CD4-positive, alpha-beta T cell (primary cell): ENCODE data around the gene NXNL2. TPM values are rescaled to one million over a fixed set of nuclear protein-coding genes. Genes with fewer than 3 reads are reported as not detected.

Source experiments
- ATAC-seq: fragments of 200-7000 bp; cut with Tn5 transposase; one replicate; pipeline ENCODE4 v1.10.0; 2022; ENCODE audit warnings: mild to moderate bottlenecking; ENCODE audit not compliant: poor library complexity
- CTCF ChIA-PET: fragments of 350-600 bp; sonication (Branson Sonifier 250); formaldehyde crosslinking; loops from one replicate; lab custom pipeline; 2021; ENCODE audit warnings: antibody characterized with exemption, inconsistent platforms; lab: Charles Lee
- POLR2A ChIA-PET: fragments of 350-600 bp; sonication (Branson Sonifier 250); formaldehyde crosslinking; loops from one replicate; lab custom pipeline; 2021; ENCODE audit warnings: antibody characterized with exemption, inconsistent platforms; lab: Charles Lee
- DNase-seq, 14 experiments: peaks; one replicate each; pipeline ENCODE4 v3.0.0-alpha.2; 2013 to 2020; ENCODE audit warnings: mixed read lengths in 2 of 14
- H3K27ac ChIP-seq, 2 donors: one replicate each; pipeline versions ENCODE4 v1.5.1 to v1.7.0; 2013; ENCODE audit warnings: low read length in 2 of 2, low read depth in 1 of 2, mild to moderate bottlenecking in 1 of 2
- H3K27me3 ChIP-seq, 2 experiments: 1 replicate in 1 of 2; 2 replicates in 1 of 2; pipeline versions ENCODE4 v1.6.1 to v1.7.0; 2013; ENCODE audit warnings: low read length in 2 of 2, control low read depth in 1 of 2, mild to moderate bottlenecking in 1 of 2, moderate library complexity in 1 of 2; ENCODE audit not compliant: insufficient read depth in 2 of 2, control insufficient read depth in 1 of 2
- H3K36me3 ChIP-seq: one replicate; pipeline ENCODE4 v1.6.1; 2013; ENCODE audit warnings: low read length, control low read depth; ENCODE audit not compliant: insufficient read depth
- H3K4me1 ChIP-seq: one replicate; pipeline ENCODE4 v1.6.1; 2013; ENCODE audit warnings: low read length, control low read depth; ENCODE audit not compliant: insufficient read depth
- H3K4me3 ChIP-seq: one replicate; pipeline ENCODE4 v1.5.1; 2013; ENCODE audit warnings: mild to moderate bottlenecking, low read length, moderate library complexity
- H3K9me3 ChIP-seq, 2 experiments: 1 replicate in 1 of 2; 2 replicates in 1 of 2; pipeline versions ENCODE4 v1.6.1 to v1.7.0; 2013; ENCODE audit warnings: low read length in 2 of 2, mild to moderate bottlenecking in 2 of 2, control low read depth in 1 of 2, moderate library complexity in 1 of 2; ENCODE audit not compliant: control insufficient read depth in 1 of 2, insufficient read depth in 1 of 2
- H3K27ac Mint-ChIP-seq: one replicate; pipeline ENCODE4 v1.8.0; 2020; ENCODE audit warnings: mixed read lengths
- H3K27me3 Mint-ChIP-seq: one replicate; pipeline ENCODE4 v1.8.0; 2021; ENCODE audit warnings: mixed read lengths
- H3K36me3 Mint-ChIP-seq: one replicate; pipeline ENCODE4 v1.8.0; 2021; ENCODE audit warnings: low read depth, mixed read lengths
- H3K4me1 Mint-ChIP-seq: one replicate; pipeline ENCODE4 v1.8.0; 2021; ENCODE audit warnings: low read depth, mixed read lengths
- H3K4me3 Mint-ChIP-seq: one replicate; pipeline ENCODE4 v1.8.0; 2020; ENCODE audit warnings: mild to moderate bottlenecking, mixed read lengths
- H3K9me3 Mint-ChIP-seq: one replicate; pipeline ENCODE4 v1.8.0; 2020; ENCODE audit warnings: mixed read lengths
- intact Hi-C, 2 experiments: fragments of 100-400 bp; cut with DNase I in 1 of 2; cut with micrococcal nuclease in 1 of 2; formaldehyde crosslinking; loops; one replicate each; pipeline versions ENCODE4 v1.15.1 to v1.9.0; 2023 to 2025; cut with DNase I, micrococcal nuclease
- total RNA-seq, 174 experiments: library from RNA in 2 of 174; stranded (reverse) in 2 of 174; gene quantifications; one replicate each; pipeline ENCODE4 v1.2.3 and lab custom pipeline; 2021 to 2026
- TF ChIP-seq, protein P1 (sequence below): fragments of 200-600 bp; IDR thresholded peaks from one replicate; pipeline ENCODE4 v1.8.0; 2022; ENCODE audit warnings: antibody characterized with exemption, mild to moderate bottlenecking

Gene NXNL2
- total RNA-seq, 2 experiments from 2014 or later, result not detected

- POLR2A ChIA-PET, result no interaction called here
- H3K27me3 ChIP-seq, result peaks cover 16 to 28% of the 10 kb centered on the region in 2 experiments
- Mint-ChIP-seq H3K36me3 (no peaks in the 10 kb centered on the region), H3K27ac (no peak overlapping the region), H3K27me3 (peaks cover 31% of the 10 kb centered on the region), H3K4me3 (no peak overlapping the region), H3K9me3 (no peaks in the 10 kb centered on the region), H3K4me1 (peaks cover 3% of the 10 kb centered on the region)
- ATAC-seq (no peak), DNase-seq (no peak)
- intact Hi-C loops, result loop anchor here in 1 of 2 experiments (5.0 kb wide), 1 partner anchor 147 kb away; no protein-coding TSS in a partner anchor
- peaks cover 0 to 7% of the 10 kb centered on the region in 2 experiments for H3K9me3 ChIP-seq
- TF ChIP-seq, protein P1, sequence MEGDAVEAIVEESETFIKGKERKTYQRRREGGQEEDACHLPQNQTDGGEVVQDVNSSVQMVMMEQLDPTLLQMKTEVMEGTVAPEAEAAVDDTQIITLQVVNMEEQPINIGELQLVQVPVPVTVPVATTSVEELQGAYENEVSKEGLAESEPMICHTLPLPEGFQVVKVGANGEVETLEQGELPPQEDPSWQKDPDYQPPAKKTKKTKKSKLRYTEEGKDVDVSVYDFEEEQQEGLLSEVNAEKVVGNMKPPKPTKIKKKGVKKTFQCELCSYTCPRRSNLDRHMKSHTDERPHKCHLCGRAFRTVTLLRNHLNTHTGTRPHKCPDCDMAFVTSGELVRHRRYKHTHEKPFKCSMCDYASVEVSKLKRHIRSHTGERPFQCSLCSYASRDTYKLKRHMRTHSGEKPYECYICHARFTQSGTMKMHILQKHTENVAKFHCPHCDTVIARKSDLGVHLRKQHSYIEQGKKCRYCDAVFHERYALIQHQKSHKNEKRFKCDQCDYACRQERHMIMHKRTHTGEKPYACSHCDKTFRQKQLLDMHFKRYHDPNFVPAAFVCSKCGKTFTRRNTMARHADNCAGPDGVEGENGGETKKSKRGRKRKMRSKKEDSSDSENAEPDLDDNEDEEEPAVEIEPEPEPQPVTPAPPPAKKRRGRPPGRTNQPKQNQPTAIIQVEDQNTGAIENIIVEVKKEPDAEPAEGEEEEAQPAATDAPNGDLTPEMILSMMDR, result no peak
- H3K4me1 ChIP-seq, result peaks cover 18% of the 10 kb centered on the region
- CTCF ChIA-PET, result no interaction called here
- no peaks in the 10 kb centered on the region for H3K36me3 ChIP-seq
- H3K27ac ChIP-seq, result no peak overlapping the region
- no peak overlapping the region for H3K4me3 ChIP-seq
Measured at GRCh38 chr9:88539246-88539645, 4.3 kb downstream of the NXNL2 start.

- intact Hi-C loops, result no loop called here
- Mint-ChIP-seq H3K9me3 (no peaks in the 10 kb centered on the region), H3K27me3 (peaks cover 37% of the 10 kb centered on the region)
Measured at GRCh38 chr9:88540251-88540763, 5.3 kb downstream of the NXNL2 start.

GRCh38 chr9:88544245-88544644, 9.3 kb downstream of the NXNL2 start:
- Mint-ChIP-seq H3K4me3 (no peak overlapping the region), H3K9me3 (no peaks in the 10 kb centered on the region)
- H3K4me1 ChIP-seq, result no peaks in the 10 kb centered on the region

More at GRCh38 chr9:88540251-88540763, 5.3 kb downstream of the NXNL2 start:
- H3K36me3 Mint-ChIP-seq, result no peaks in the 10 kb centered on the region
- DNase-seq (no peak), ATAC-seq (no peak)
- H3K4me1 Mint-ChIP-seq, result peaks cover 3% of the 10 kb centered on the region
- Histone ChIP-seq H3K4me1 (peaks cover 14% of the 10 kb centered on the region), H3K27me3 (peaks cover 16 to 24% of the 10 kb centered on the region in 2 experiments), H3K9me3 (peaks cover 0 to 4% of the 10 kb centered on the region in 2 experiments), H3K36me3 (no peaks in the 10 kb centered on the region), H3K27ac (no peak overlapping the region), H3K4me3 (no peak overlapping the region)
- TF ChIP-seq, protein P1, result no peak
- H3K27ac Mint-ChIP-seq, result no peak overlapping the region
- POLR2A ChIA-PET, result no interaction called here
- H3K4me3 Mint-ChIP-seq, result no peak overlapping the region
- CTCF ChIA-PET, result no interaction called here

More at GRCh38 chr9:88544245-88544644, 9.3 kb downstream of the NXNL2 start:
- peaks cover 0 to under 1% of the 10 kb centered on the region in 2 experiments for H3K27me3 ChIP-seq
- ATAC-seq, result no peak
- no peak overlapping the region for H3K4me3 ChIP-seq
- H3K27ac ChIP-seq, result no peak overlapping the region
- POLR2A ChIA-PET, result no interaction called here
- H3K27ac Mint-ChIP-seq, result no peak overlapping the region
- TF ChIP-seq, protein P1, result no peak
- intact Hi-C loops, result no loop called here
- no peaks in the 10 kb centered on the region for H3K36me3 ChIP-seq
- H3K27me3 Mint-ChIP-seq, result peaks cover 29% of the 10 kb centered on the region
- no peaks in the 10 kb centered on the region for H3K4me1 Mint-ChIP-seq
- DNase-seq, result no peak
- CTCF ChIA-PET, result no interaction called here
- H3K9me3 ChIP-seq, result no peaks in the 10 kb centered on the region
- H3K36me3 Mint-ChIP-seq, result no peaks in the 10 kb centered on the region
